KOPT-K1 (cell line): ENCODE results near the gene SLC25A13.
"Not testable (repeated sequence)": the region's sequence is repeated elsewhere in the genome, so short reads cannot be mapped to it uniquely, and the experiment has no call there.

Source experiments
- H3K27ac ChIP-seq: fragments of 200-600 bp; sonication (generic); 2 replicates; pipeline ENCODE4 v1.5.1; 2016; ENCODE audit warnings: antibody characterized with exemption, mild to moderate bottlenecking, low read depth, low read length; ENCODE audit not compliant: poor library complexity, severe bottlenecking
- H3K36me3 ChIP-seq: fragments of 200-600 bp; sonication (generic); 2 replicates; pipeline ENCODE4 v1.5.1; 2017; ENCODE audit warnings: antibody characterized with exemption, mild to moderate bottlenecking, low read length, moderate library complexity; ENCODE audit not compliant: insufficient read depth
- H3K9me3 ChIP-seq: fragments of 200-600 bp; sonication (generic); 2 replicates; pipeline ENCODE4 v1.5.1; 2017; ENCODE audit warnings: antibody characterized with exemption, low read length, mild to moderate bottlenecking; ENCODE audit not compliant: insufficient read depth, poor library complexity, severe bottlenecking

SLC25A13 gene

GRCh38 chr7:96311967-96312366 lies 9.9 kb downstream of the SLC25A13 start:
- H3K36me3 ChIP-seq: no peaks in the 10 kb centered on the region
- no peak overlapping the region for H3K27ac ChIP-seq
- H3K9me3 ChIP-seq: no peaks in the 10 kb centered on the region

GRCh38 chr7:96310110-96310509 lies 11.8 kb downstream of the SLC25A13 start:
- Histone ChIP-seq H3K27ac (no peak overlapping the region), H3K36me3 (no peaks in the 10 kb centered on the region), H3K9me3 (no peaks in the 10 kb centered on the region)

GRCh38 chr7:96308950-96309263 lies 13.0 kb downstream of the SLC25A13 start:
- no peak overlapping the region for H3K27ac ChIP-seq
- H3K9me3 ChIP-seq: no peaks in the 10 kb centered on the region
- no peaks in the 10 kb centered on the region for H3K36me3 ChIP-seq

GRCh38 chr7:96308253-96308949 lies 13.5 kb downstream of the SLC25A13 start:
- H3K9me3 ChIP-seq: no peaks in the 10 kb centered on the region
- H3K36me3 ChIP-seq: no peaks in the 10 kb centered on the region
- H3K27ac ChIP-seq: no peak overlapping the region

GRCh38 chr7:96306385-96307125 lies 15.3 kb downstream of the SLC25A13 start:
- Histone ChIP-seq H3K9me3 (no peaks in the 10 kb centered on the region), H3K36me3 (no peaks in the 10 kb centered on the region)

GRCh38 chr7:96305915-96306314 lies 16.0 kb downstream of the SLC25A13 start:
- no peak overlapping the region for H3K27ac ChIP-seq
- H3K9me3 ChIP-seq: no peaks in the 10 kb centered on the region
- H3K36me3 ChIP-seq: no peaks in the 10 kb centered on the region

More at GRCh38 chr7:96306385-96307125, 15.3 kb downstream of the SLC25A13 start:
- H3K27ac ChIP-seq: no peak overlapping the region

- H3K27ac ChIP-seq: no peak overlapping the region
These were observed 17.3 kb downstream of the SLC25A13 start for GRCh38 chr7:96304573-96304972.

GRCh38 chr7:96303686-96304443 lies 18.0 kb downstream of the SLC25A13 start:
- Histone ChIP-seq H3K9me3 (no peaks in the 10 kb centered on the region), H3K27ac (no peak overlapping the region), H3K36me3 (no peaks in the 10 kb centered on the region)

More at GRCh38 chr7:96304573-96304972, 17.3 kb downstream of the SLC25A13 start:
- H3K36me3 ChIP-seq: no peaks in the 10 kb centered on the region
- H3K9me3 ChIP-seq: no peaks in the 10 kb centered on the region

- no peak overlapping the region for H3K27ac ChIP-seq
- H3K9me3 ChIP-seq: no peaks in the 10 kb centered on the region
- H3K36me3 ChIP-seq: no peaks in the 10 kb centered on the region
These were observed 18.7 kb downstream of the SLC25A13 start for GRCh38 chr7:96303105-96303685.

- Histone ChIP-seq H3K9me3 (no peaks in the 10 kb centered on the region), H3K27ac (no peak overlapping the region), H3K36me3 (no peaks in the 10 kb centered on the region)
These were observed 20.9 kb downstream of the SLC25A13 start for GRCh38 chr7:96300986-96301385.

- Histone ChIP-seq H3K27ac (no peak overlapping the region), H3K36me3 (no peaks in the 10 kb centered on the region), H3K9me3 (no peaks in the 10 kb centered on the region)
These were observed 21.4 kb downstream of the SLC25A13 start for GRCh38 chr7:96300502-96300901.

- H3K27ac ChIP-seq: no peak overlapping the region
- H3K36me3 ChIP-seq: no peaks in the 10 kb centered on the region
- no peaks in the 10 kb centered on the region for H3K9me3 ChIP-seq
These were observed 22.4 kb downstream of the SLC25A13 start for GRCh38 chr7:96299496-96299895.

- H3K27ac ChIP-seq: no peak overlapping the region
- H3K9me3 ChIP-seq: no peaks in the 10 kb centered on the region
- no peaks in the 10 kb centered on the region for H3K36me3 ChIP-seq
These were observed 24.0 kb downstream of the SLC25A13 start for GRCh38 chr7:96297876-96298275.

- not testable (repeated sequence) for H3K9me3 ChIP-seq, H3K27ac ChIP-seq, H3K36me3 ChIP-seq
These were observed 24.5 kb downstream of the SLC25A13 start for GRCh38 chr7:96297446-96297845.

GRCh38 chr7:96293911-96294310 lies 28.0 kb downstream of the SLC25A13 start:
- H3K36me3 ChIP-seq, H3K9me3 ChIP-seq, H3K27ac ChIP-seq: not testable (repeated sequence)
